ENCODE data around the gene LAMC1.

Gene LAMC1

GRCh38 chr1:183110326-183110880 is 87.2 kb downstream of the LAMC1 start:
- H3K4me3 ChIP-seq (ENCODE audit: insufficient read depth, low read length, poor library complexity, severe bottlenecking) = no peak overlapping the region
- no peak overlapping the region for H3K4me2 ChIP-seq (ENCODE audit: low read depth, low read length, poor library complexity, severe bottlenecking)
- no peaks in the 10 kb centered on the region for H3K79me2 ChIP-seq (ENCODE audit: insufficient read depth, low read length)
- H3K36me3 ChIP-seq (ENCODE audit: low read length) = no peaks in the 10 kb centered on the region
- TF ChIP-seq CTCF (IDR thresholded peaks at IDR 0.05; ENCODE audit: insufficient read depth, low read length, poor library complexity, severe bottlenecking) = no peak
- TF ChIP-seq EZH2phosphoT487 (conservative IDR thresholded peaks at IDR 0.05; ENCODE audit: low read length) = no peak
- H3K27me3 ChIP-seq (ENCODE audit: low read length) = no peaks in the 10 kb centered on the region
- no peaks in the 10 kb centered on the region for H3F3A ChIP-seq (ENCODE audit: insufficient read depth)
- H3K9me3 ChIP-seq (ENCODE audit: insufficient read depth, low read length) = no peaks in the 10 kb centered on the region
- no peak overlapping the region for H3K9ac ChIP-seq (ENCODE audit: low read length)
- no peaks in the 10 kb centered on the region for H4K20me1 ChIP-seq (ENCODE audit: low read depth, low read length)
- H3K9me2 ChIP-seq (replicated peaks; ENCODE audit: insufficient read depth, low read length) = no peaks in the 10 kb centered on the region
- H2AFZ ChIP-seq (ENCODE audit: low read depth, low read length, severe bottlenecking) = no peak overlapping the region
- no peak overlapping the region for H3K27ac ChIP-seq (ENCODE audit: low read depth, low read length)

GRCh38 chr1:183114441-183114840 is 91.2 kb downstream of the LAMC1 start:
- H2AFZ ChIP-seq (ENCODE audit: low read depth, low read length, severe bottlenecking) = no peak overlapping the region
- no peak overlapping the region for H3K27ac ChIP-seq (ENCODE audit: low read depth, low read length)
- H3K9me2 ChIP-seq (replicated peaks; ENCODE audit: insufficient read depth, low read length) = no peaks in the 10 kb centered on the region
- no peaks in the 10 kb centered on the region for H3F3A ChIP-seq (ENCODE audit: insufficient read depth)
- no peaks in the 10 kb centered on the region for H3K27me3 ChIP-seq (ENCODE audit: low read length)
- H3K36me3 ChIP-seq (ENCODE audit: low read length) = peaks cover 6% of the 10 kb centered on the region; the same call in 1 of the 2 replicates
- TF ChIP-seq EZH2phosphoT487 (conservative IDR thresholded peaks at IDR 0.05; ENCODE audit: low read length) = no peak
- TF ChIP-seq CTCF (IDR thresholded peaks at IDR 0.05; ENCODE audit: insufficient read depth, low read length, poor library complexity, severe bottlenecking) = no peak
- no peak overlapping the region for H3K4me2 ChIP-seq (ENCODE audit: low read depth, low read length, poor library complexity, severe bottlenecking)
- no peaks in the 10 kb centered on the region for H3K79me2 ChIP-seq (ENCODE audit: insufficient read depth, low read length)
- no peaks in the 10 kb centered on the region for H3K9me3 ChIP-seq (ENCODE audit: insufficient read depth, low read length)
- no peak overlapping the region for H3K4me3 ChIP-seq (ENCODE audit: insufficient read depth, low read length, poor library complexity, severe bottlenecking)
- no peaks in the 10 kb centered on the region for H4K20me1 ChIP-seq (ENCODE audit: low read depth, low read length)
- H3K9ac ChIP-seq (ENCODE audit: low read length) = no peak overlapping the region

GRCh38 chr1:183116416-183116815 is 93.2 kb downstream of the LAMC1 start:
- Histone ChIP-seq H3K27me3 (ENCODE audit: low read length) (no peaks in the 10 kb centered on the region), H3K36me3 (ENCODE audit: low read length) (peaks cover 6% of the 10 kb centered on the region; the same call in 1 of the 2 replicates), H3F3A (ENCODE audit: insufficient read depth) (no peaks in the 10 kb centered on the region)

More at GRCh38 chr1:183116416-183116815, 93.2 kb downstream of the LAMC1 start:
- Histone ChIP-seq H3K9ac (ENCODE audit: low read length) (no peak overlapping the region), H3K27ac (ENCODE audit: low read depth, low read length) (no peak overlapping the region), H3K4me3 (ENCODE audit: insufficient read depth, low read length, poor library complexity, severe bottlenecking) (no peak overlapping the region), H3K79me2 (ENCODE audit: insufficient read depth, low read length) (no peaks in the 10 kb centered on the region), H3K9me3 (ENCODE audit: insufficient read depth, low read length) (no peaks in the 10 kb centered on the region), H2AFZ (ENCODE audit: low read depth, low read length, severe bottlenecking) (no peak overlapping the region), H4K20me1 (ENCODE audit: low read depth, low read length) (no peaks in the 10 kb centered on the region), H3K4me2 (ENCODE audit: low read depth, low read length, poor library complexity, severe bottlenecking) (no peak overlapping the region), H3K9me2 (replicated peaks; ENCODE audit: insufficient read depth, low read length) (no peaks in the 10 kb centered on the region)
- no peak for TF ChIP-seq EZH2phosphoT487 (conservative IDR thresholded peaks at IDR 0.05; ENCODE audit: low read length)
- TF ChIP-seq CTCF (IDR thresholded peaks at IDR 0.05; ENCODE audit: insufficient read depth, low read length, poor library complexity, severe bottlenecking) = no peak
